OCI-LY3 (cell line): Measurements from ENCODE around the gene MUC4.

ENCODE experiments used
- EZH2phosphoT487 ChIP-seq: fragments of 200-600 bp; shearing (Covaris generic); IDR thresholded peaks from 2 replicates; pipeline ENCODE4 v1.6.1; 2018; ENCODE audit warnings: antibody characterized with exemption, mixed run types, low read depth
- TF ChIP-seq, protein P1 (sequence below): fragments of 200-600, 300-600 bp; sonication (generic); IDR thresholded peaks from 2 replicates; pipeline ENCODE4 v1.5.1; 2014; ENCODE audit warnings: antibody characterized with exemption, low read length, low read depth

DNA sequence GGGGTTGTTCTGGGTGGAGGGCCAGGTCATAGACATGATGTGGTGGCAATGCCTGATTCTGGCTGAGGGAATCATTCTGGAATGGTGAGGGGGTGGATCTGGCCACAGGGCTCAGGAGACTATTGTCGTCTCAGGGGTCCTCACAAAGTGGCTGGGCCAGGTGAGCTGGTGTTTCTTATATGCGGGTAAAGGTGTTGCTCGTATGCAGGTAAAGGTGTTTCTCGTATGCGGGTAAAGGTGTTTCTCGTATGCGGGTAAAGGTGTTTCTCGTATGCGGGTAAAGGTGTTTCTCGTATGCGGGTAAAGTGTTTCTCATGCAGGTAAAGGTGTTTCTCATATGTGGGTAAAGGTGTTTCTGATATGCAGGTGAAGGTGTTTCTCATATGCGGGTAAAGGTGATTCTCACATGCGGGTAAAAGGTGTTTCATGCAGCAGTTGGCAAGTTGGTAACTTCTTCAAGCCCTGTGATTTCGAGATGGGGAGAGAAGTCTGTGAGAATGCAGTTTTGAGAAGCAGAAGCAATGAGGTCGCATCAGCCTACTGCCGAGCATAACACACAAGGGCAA, 10.5 kb upstream of the MUC4 start:
- TF ChIP-seq, protein P1, sequence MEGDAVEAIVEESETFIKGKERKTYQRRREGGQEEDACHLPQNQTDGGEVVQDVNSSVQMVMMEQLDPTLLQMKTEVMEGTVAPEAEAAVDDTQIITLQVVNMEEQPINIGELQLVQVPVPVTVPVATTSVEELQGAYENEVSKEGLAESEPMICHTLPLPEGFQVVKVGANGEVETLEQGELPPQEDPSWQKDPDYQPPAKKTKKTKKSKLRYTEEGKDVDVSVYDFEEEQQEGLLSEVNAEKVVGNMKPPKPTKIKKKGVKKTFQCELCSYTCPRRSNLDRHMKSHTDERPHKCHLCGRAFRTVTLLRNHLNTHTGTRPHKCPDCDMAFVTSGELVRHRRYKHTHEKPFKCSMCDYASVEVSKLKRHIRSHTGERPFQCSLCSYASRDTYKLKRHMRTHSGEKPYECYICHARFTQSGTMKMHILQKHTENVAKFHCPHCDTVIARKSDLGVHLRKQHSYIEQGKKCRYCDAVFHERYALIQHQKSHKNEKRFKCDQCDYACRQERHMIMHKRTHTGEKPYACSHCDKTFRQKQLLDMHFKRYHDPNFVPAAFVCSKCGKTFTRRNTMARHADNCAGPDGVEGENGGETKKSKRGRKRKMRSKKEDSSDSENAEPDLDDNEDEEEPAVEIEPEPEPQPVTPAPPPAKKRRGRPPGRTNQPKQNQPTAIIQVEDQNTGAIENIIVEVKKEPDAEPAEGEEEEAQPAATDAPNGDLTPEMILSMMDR: no peak
- no peak for TF ChIP-seq EZH2phosphoT487
